Esophagus squamous epithelium (tissue), 4 donors: Measurements from ENCODE around the gene CERS1.

Source experiments
- CTCF ChIP-seq, 6 experiments: fragments of 450-650 bp in 4 of 6; fragments of 200-600 bp in 2 of 6; sonication (generic) in 2 of 6; IDR thresholded peaks; one replicate each; pipeline ENCODE4 v1.5.1; 2016 to 2019; ENCODE audit warnings: antibody characterized with exemption in 6 of 6, mild to moderate bottlenecking in 4 of 6, moderate library complexity in 4 of 6
- POLR2A ChIP-seq, 4 donors: fragments of 450-650 bp; IDR thresholded peaks; one replicate each; pipeline ENCODE4 v1.6.1; 2017; ENCODE audit warnings: antibody characterized with exemption in 4 of 4, mild to moderate bottlenecking in 4 of 4, moderate library complexity in 3 of 4

- no peak for TF ChIP-seq CTCF (IDR thresholded peaks at IDR 0.05)
- TF ChIP-seq POLR2A (IDR thresholded peaks at IDR 0.05), result no peak
Observed at GRCh38 chr19:18858906-18859646, 36.9 kb downstream of the CERS1 start.
